Placental pericyte (primary cell): Measurements from ENCODE around the gene RIPPLY3. TPM values are rescaled to one million over a fixed set of nuclear protein-coding genes. Genes with fewer than 3 reads are reported as not detected.

Source experiments
- small RNA-seq: library from RNA; depleted of rRNA; stranded (forward); fragments of <200 nt; gene quantifications from one replicate; pipeline ENCODE3, GENCODE V24; 2012; ENCODE audit warnings: low replicate concordance
- total RNA-seq: library from RNA; depleted of rRNA; stranded (reverse); fragments of >200 nt; gene quantifications from 2 replicates; pipeline ENCODE4 v1.2.3, GENCODE V29; 2012

The RIPPLY3 gene, protein sequence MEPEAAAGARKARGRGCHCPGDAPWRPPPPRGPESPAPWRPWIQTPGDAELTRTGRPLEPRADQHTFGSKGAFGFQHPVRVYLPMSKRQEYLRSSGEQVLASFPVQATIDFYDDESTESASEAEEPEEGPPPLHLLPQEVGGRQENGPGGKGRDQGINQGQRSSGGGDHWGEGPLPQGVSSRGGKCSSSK
- total RNA-seq: under 0.01 TPM in 1 of 2 replicates, not detected in the other

DNA sequence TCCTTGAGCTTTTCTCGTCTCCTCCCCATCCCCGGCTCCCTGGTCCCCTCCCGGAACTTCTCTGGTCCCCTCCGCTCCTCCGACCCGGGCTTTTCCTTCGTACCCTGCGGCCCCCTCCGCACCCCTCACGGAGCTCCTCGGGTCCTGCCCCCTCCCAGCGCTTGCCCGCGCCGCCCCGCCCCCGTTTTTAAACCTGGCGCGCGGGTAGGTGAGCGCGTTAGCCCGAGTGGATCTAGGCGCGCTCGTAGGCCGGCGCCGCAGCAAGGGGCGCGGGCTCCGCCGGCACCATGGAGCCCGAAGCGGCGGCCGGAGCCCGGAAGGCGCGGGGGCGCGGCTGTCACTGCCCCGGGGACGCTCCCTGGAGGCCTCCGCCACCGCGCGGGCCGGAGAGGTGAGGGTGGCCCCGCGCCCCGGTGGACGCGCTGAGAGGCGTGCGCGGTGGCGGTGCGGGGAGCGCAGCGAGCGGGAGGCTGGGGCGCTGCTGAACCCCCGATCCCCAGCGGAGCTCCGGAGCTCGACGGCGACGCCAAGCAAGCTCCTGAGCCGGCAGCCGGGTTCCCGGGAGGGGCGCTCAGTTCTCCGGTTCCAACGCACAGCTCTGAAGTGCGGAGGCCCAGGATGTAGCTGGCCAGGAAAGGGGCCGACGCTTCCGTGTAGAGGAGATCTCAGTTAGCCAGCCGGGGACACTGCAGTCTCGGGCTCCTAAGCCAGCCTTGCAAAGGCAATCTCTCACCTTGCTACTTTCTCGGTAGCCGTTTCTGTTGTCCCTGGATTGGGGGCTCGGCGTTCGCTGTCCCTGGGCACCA, at the start of gene RIPPLY3:
TSS of gene RIPPLY3 (plus strand) at position 217 of the 806 bp plus-strand sequence. CDS start at position 288, 71 bp downstream.

GRCh38 chr21:36966066-36966820, 40.3 kb upstream of the RIPPLY3 start, which contains the start of gene HLCS:
Gene HLCS (minus strand): TSS chr21:36966669. CDS start chr21:36966638, 31 bp downstream.

Small RNA genes lying within 50 kb of the gene (small RNA-seq; reads per million reads assigned to genes)
- not detected for gene RF00019
- not detected for gene RNU6-696P

Other genes starting within 250 kb of the RIPPLY3 start
- gene HLCS, start 40.0 kb upstream of the RIPPLY3 start, total RNA-seq: 35.2 and 39.4 TPM in 2 replicates
- gene PIGP, start 66.4 kb downstream of the RIPPLY3 start, total RNA-seq: 6.4 and 7.7 TPM in 2 replicates
- 207 and 211 TPM in 2 replicates for gene TTC3, start 66.6 kb downstream of the RIPPLY3 start, total RNA-seq